GM12891 (cell line): ENCODE data around the gene PANK1.

Source experiments
- PAX5 ChIP-seq: IDR thresholded peaks from 2 replicates; pipeline ENCODE4 v1.6.1; 2011; ENCODE audit warnings: low read length, moderate library complexity, mild to moderate bottlenecking; ENCODE audit not compliant: insufficient read depth, severe bottlenecking
- POLR2A ChIP-seq: IDR thresholded peaks from 2 replicates; pipeline ENCODE4 v1.6.1; 2011; ENCODE audit warnings: low read depth, low read length, control low read depth
- POLR2AphosphoS5 ChIP-seq: IDR thresholded peaks from 2 replicates; pipeline ENCODE4 v1.6.1; 2011; ENCODE audit warnings: low read depth, low read length, control low read depth
- POU2F2 ChIP-seq: IDR thresholded peaks from 2 replicates; pipeline ENCODE4 v1.6.1; 2011; ENCODE audit warnings: low read depth, mild to moderate bottlenecking, control low read depth, low read length, moderate library complexity
- SPI1 ChIP-seq: IDR thresholded peaks from 2 replicates; pipeline ENCODE4 v1.6.1; 2011; ENCODE audit warnings: low read depth, low read length, control low read depth
- TAF1 ChIP-seq: IDR thresholded peaks from 2 replicates; pipeline ENCODE4 v1.6.1; 2011; ENCODE audit warnings: low read depth, low read length, control low read depth

DNA sequence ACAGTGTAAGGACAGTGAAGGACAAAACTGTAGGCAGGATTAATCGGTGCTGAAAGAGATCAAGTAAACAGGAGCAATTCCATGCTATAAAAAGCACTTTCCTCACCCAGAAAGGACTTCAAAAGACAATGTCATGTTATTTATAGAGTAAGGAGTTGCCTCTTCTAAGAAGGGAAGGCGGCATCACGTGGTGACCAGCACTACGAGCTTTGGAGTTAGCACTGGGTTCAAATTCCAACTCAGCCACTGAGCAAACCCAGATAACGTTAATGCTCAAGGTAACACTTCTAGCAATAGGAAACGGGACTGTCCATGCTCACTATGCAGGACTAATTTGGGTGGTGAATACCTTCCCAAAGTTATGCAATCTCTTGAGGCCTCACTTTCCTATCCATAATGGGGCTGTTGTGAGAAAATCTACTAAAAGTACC lies 715 bp upstream of the PANK1 start:
- TF ChIP-seq POLR2AphosphoS5: no peak
- no peak for TF ChIP-seq TAF1
- no peak for TF ChIP-seq POLR2A
- TF ChIP-seq POU2F2: no peak
- no peak for TF ChIP-seq SPI1
- TF ChIP-seq PAX5: no peak
